ENCODE data around the gene CFLAR. TPM values are rescaled to one million over a fixed set of nuclear protein-coding genes. Genes with fewer than 3 reads are reported as not detected.
A peak's percentile ranks its signal among the peaks of the same experiment; 100 is the strongest.
"Not testable (repeated sequence)": the region's sequence is repeated elsewhere in the genome, so short reads cannot be mapped to it uniquely, and the experiment has no call there.

The CFLAR gene
- total and polyA plus RNA-seq, 2 of the 13 experiments (the other 11 are each of a cell fraction or from before 2014, with no cell fraction given) = 43.8 to 92.1 TPM

DNA sequence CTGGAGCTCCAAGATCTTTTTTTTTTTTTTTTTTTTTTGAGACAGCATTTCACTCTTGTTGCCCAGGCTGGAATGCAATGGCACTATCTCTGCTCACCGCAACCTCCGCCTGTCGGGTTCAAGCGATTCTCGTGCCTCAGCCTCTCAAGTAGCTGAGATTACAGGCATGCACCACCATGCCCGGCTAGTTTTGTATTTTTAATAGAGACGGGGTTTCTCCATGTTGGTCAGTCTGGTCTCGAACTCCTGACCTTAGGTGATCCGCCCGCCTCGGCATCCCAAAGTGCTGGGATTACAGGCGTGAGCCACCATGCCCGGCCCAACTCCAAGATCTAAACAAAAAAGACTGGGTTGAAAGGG lies 1.8 kb downstream of the CFLAR start:
- H3K27me3 ChIP-seq (ENCODE audit: control insufficient read depth in 1 of 2, insufficient read depth in 2 of 2, low read length in 2 of 2); DNase-seq (ENCODE audit: low spot score); H3K36me3 ChIP-seq (replicated peaks in 1 of 2; ENCODE audit: control insufficient read depth in 1 of 2, insufficient read depth in 2 of 2, low read length in 2 of 2); H2AFZ ChIP-seq (ENCODE audit: low read length); BruUV-seq (replicated peaks); H3K9me3 ChIP-seq (ENCODE audit: low read length); ATAC-seq; FAIRE-seq: not testable (repeated sequence)
- peak overlapping the region; percentile 94 for H3K9ac ChIP-seq (ENCODE audit: insufficient read depth, low read depth, low read length)
- H3K4me3 ChIP-seq (replicated peaks in 1 of 3; ENCODE audit: insufficient read depth in 1 of 3, low read depth in 2 of 3, low read length in 3 of 3) = peak overlapping the region; percentile 86 to 90 (median 86)
- H3K27ac ChIP-seq (ENCODE audit: extremely low read length, insufficient read depth, low read length) = peak overlapping the region; percentile 91
- peaks cover 68% of the 10 kb centered on the region for H3K4me1 ChIP-seq (ENCODE audit: insufficient read depth, low read length)
- peaks cover 14% of the 10 kb centered on the region for H4K20me1 ChIP-seq (ENCODE audit: insufficient read depth, low read length)
- intact Hi-C loops (cut with micrococcal nuclease; ENCODE audit: unreplicated experiment) = loop anchor here (1.0 to 5.0 kb wide), 3 partner anchors 41 to 230 kb away; partner anchors contain the start of genes NIF3L1 and PPIL3
- ChIA-PET CTCF (ENCODE audit: low intra/inter-chr PET ratio, low total read pairs) (interaction anchor here (1.5 to 1.7 kb wide), 2 partner anchors 40 to 47 kb away, joined by 3 to 9 read pairs; no protein-coding TSS in a partner anchor), POLR2A (interaction anchor here (0.8 to 5.8 kb wide), 18 partner anchors 10 to 254 kb away, joined by 3 to 75 read pairs (median 8); partner anchors contain the start of genes CASP10, CLK1, HYCC2 and NDUFB3)
- WGBS (ENCODE audit: low lambda C conversion rate) = under 1% methylated on average over 13 of the region's 13 CpGs
- H3K4me2 ChIP-seq (ENCODE audit: low read depth, low read length) = peak overlapping the region; percentile 97
- peaks cover 58% of the 10 kb centered on the region for H3K79me2 ChIP-seq (ENCODE audit: insufficient read depth, low read length)
- in situ Hi-C loops (cut with HindIII; ENCODE audit: extremely low pct_ligation_motif_present, low pct_unique_long_range_greater_than_20kb) = loop anchor here (5.0 kb wide), 1 partner anchor 45 kb away; the partner anchor contains the start of genes HYCC2 and NDUFB3
- TF ChIP-seq ZC3H4 (CRISPR knock-in tag; IDR thresholded peaks at IDR 0.05; ENCODE audit: borderline replicate concordance) (0 out of 2 replicates have a peak, but pooled peaks have one; percentile 74), ZNF790 (CRISPR knock-in tag; IDR thresholded peaks at IDR 0.05; ENCODE audit: borderline replicate concordance) (0 out of 2 replicates have a peak, but pooled peaks have one; percentile 17), ZMYM3 (CRISPR knock-in tag; IDR thresholded peaks at IDR 0.05) (0 out of 2 replicates have a peak, but pooled peaks have one; percentile 22), POLR2A (IDR thresholded peaks at IDR 0.05; ENCODE audit: insufficient read depth in 1 of 2, low read depth in 2 of 2, low read length in 2 of 2) (0 out of 4 replicates have a peak, but pooled peaks of 1 of the 2 experiments have one; percentile 29), PAF1 (CRISPR knock-in tag; IDR thresholded peaks at IDR 0.05) (0 out of 2 replicates have a peak, but pooled peaks have one; percentile 6), ZFP82 (CRISPR knock-in tag; IDR thresholded peaks at IDR 0.05; ENCODE audit: borderline replicate concordance) (peak; percentile 38; the same call in 1 of the 2 replicates), ZNF619 (CRISPR knock-in tag; IDR thresholded peaks at IDR 0.05) (0 out of 2 replicates have a peak, but pooled peaks have one; percentile 7), ZNF850 (CRISPR knock-in tag; conservative IDR thresholded peaks at IDR 0.05) (peak; percentile 43; the same call in 1 of the 2 replicates), ZZZ3 (CRISPR knock-in tag; IDR thresholded peaks at IDR 0.05; ENCODE audit: borderline replicate concordance) (0 out of 2 replicates have a peak, but pooled peaks have one; percentile 2), KAT7 (CRISPR knock-in tag; IDR thresholded peaks at IDR 0.05; ENCODE audit: borderline replicate concordance) (peak; percentile 76)
